ENCODE results near the gene RALB. TPM values are rescaled to one million over a fixed set of nuclear protein-coding genes. Genes with fewer than 3 reads are reported as not detected.
A peak's percentile ranks its signal among the peaks of the same experiment; 100 is the strongest.

The RALB gene
- polyA plus RNA-seq, 2 donors, result 37.1 to 62.4 TPM

DNA sequence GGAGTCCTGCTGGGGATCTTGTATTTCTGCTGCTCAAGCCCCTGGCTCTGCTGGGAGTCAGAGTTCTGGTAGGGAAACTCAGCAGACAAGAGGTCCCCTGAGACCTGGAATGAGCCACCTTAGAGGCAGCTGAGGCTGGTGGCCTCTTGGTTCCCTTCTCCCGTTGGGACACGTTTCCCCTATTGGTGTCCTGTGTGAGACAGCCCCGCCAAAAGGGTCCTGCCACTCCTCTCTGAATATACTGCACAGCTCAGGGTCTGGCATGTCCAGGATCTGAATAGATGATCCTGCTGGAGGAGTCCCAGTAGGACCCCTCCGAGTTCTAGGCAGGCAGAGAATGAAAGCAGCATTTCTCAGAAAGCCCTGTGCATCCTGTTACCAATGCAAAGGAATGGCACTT is 2.0 kb upstream of the RALB start:
- whole genome bisulfite sequencing, 2 donors, result 73 to 89% methylated on average over 4 of the region's 4 CpGs
- no peak overlapping the region for H3K4me3 ChIP-seq (ENCODE audit: low read depth in 1 of 2, low read length in 2 of 2)
- H3K36me3 ChIP-seq (ENCODE audit: control insufficient read depth in 2 of 2, insufficient read depth in 2 of 2, low read length in 1 of 2), result no peaks in the 10 kb centered on the region
- H3K4me1 ChIP-seq (ENCODE audit: control insufficient read depth in 2 of 2, insufficient read depth in 2 of 2, low read length in 1 of 2), result peaks cover 3 to 12% of the 10 kb centered on the region in 2 donors
- H3K27ac ChIP-seq (ENCODE audit: low read depth in 2 of 2, low read length in 1 of 2), result no peak overlapping the region
- H3K9me3 ChIP-seq (ENCODE audit: control insufficient read depth in 2 of 2, insufficient read depth in 1 of 2, low read depth in 1 of 2, low read length in 1 of 2), result no peaks in the 10 kb centered on the region
- no peaks in the 10 kb centered on the region for H3K27me3 ChIP-seq (ENCODE audit: control insufficient read depth in 1 of 2, insufficient read depth in 2 of 2, low read length in 2 of 2)

DNA sequence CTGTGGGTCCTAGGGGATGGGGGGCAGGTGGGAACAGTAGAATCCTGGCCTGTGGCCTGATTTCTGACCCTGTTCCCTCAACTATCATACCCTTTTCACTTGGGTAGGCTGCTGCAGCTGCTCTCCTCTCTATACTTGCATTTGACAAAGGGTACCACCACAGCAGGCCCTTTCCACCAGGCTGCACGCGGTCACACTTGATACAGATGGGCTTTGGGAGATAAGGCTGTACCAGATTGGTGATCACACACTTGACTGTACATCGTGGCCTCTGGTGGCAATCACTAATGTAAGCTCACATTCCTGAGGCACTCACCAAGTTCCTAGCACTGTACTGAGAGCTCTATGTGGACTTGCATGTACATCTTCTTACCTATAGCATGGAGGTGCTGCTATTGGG is 1.6 kb upstream of the RALB start:
- Histone ChIP-seq H3K36me3 (ENCODE audit: control insufficient read depth in 2 of 2, insufficient read depth in 2 of 2, low read length in 1 of 2) (no peaks in the 10 kb centered on the region), H3K4me1 (ENCODE audit: control insufficient read depth in 2 of 2, insufficient read depth in 2 of 2, low read length in 1 of 2) (peaks cover 3 to 11% of the 10 kb centered on the region in 2 donors)

DNA sequence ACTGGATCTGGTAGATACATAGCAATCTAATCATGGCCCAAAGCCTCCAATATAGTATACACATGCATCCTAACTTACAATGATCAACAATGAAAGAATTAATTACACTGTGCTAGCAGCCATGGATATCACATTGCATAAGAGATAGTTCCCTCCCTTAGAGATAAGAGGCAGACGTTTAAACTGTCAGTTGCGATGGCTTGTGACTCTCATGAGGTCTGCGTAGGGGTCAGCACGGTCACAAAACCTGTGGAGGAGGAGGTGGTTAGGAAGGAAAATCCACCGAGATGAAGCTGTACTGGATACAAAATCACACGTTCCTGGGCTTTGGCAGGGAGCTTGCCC is 800 bp upstream of the RALB start:
- Histone ChIP-seq H3K27me3 (ENCODE audit: control insufficient read depth in 1 of 2, insufficient read depth in 2 of 2, low read length in 2 of 2) (no peaks in the 10 kb centered on the region), H3K4me1 (ENCODE audit: control insufficient read depth in 2 of 2, insufficient read depth in 2 of 2, low read length in 1 of 2) (peaks cover 3 to 5% of the 10 kb centered on the region in 2 donors), H3K4me3 (ENCODE audit: low read depth in 1 of 2, low read length in 2 of 2) (peak overlapping the region; percentile 73 to 75), H3K36me3 (ENCODE audit: control insufficient read depth in 2 of 2, insufficient read depth in 2 of 2, low read length in 1 of 2) (no peaks in the 10 kb centered on the region), H3K9me3 (ENCODE audit: control insufficient read depth in 2 of 2, insufficient read depth in 1 of 2, low read depth in 1 of 2, low read length in 1 of 2) (no peaks in the 10 kb centered on the region), H3K27ac (ENCODE audit: low read depth in 2 of 2, low read length in 1 of 2) (peak overlapping the region in 1 of 2 donors; percentile 84)
- WGBS, 2 donors, result 27 to 31% methylated on average over 6 of the region's 6 CpGs

More for the DNA sequence above, 1.6 kb upstream of the RALB start:
- Histone ChIP-seq H3K27me3 (ENCODE audit: control insufficient read depth in 1 of 2, insufficient read depth in 2 of 2, low read length in 2 of 2) (no peaks in the 10 kb centered on the region), H3K27ac (ENCODE audit: low read depth in 2 of 2, low read length in 1 of 2) (no peak overlapping the region), H3K4me3 (ENCODE audit: low read depth in 1 of 2, low read length in 2 of 2) (no peak overlapping the region), H3K9me3 (ENCODE audit: control insufficient read depth in 2 of 2, insufficient read depth in 1 of 2, low read depth in 1 of 2, low read length in 1 of 2) (no peaks in the 10 kb centered on the region)
- WGBS, 2 donors, result 84 to 89% methylated on average over 3 of the region's 3 CpGs

DNA sequence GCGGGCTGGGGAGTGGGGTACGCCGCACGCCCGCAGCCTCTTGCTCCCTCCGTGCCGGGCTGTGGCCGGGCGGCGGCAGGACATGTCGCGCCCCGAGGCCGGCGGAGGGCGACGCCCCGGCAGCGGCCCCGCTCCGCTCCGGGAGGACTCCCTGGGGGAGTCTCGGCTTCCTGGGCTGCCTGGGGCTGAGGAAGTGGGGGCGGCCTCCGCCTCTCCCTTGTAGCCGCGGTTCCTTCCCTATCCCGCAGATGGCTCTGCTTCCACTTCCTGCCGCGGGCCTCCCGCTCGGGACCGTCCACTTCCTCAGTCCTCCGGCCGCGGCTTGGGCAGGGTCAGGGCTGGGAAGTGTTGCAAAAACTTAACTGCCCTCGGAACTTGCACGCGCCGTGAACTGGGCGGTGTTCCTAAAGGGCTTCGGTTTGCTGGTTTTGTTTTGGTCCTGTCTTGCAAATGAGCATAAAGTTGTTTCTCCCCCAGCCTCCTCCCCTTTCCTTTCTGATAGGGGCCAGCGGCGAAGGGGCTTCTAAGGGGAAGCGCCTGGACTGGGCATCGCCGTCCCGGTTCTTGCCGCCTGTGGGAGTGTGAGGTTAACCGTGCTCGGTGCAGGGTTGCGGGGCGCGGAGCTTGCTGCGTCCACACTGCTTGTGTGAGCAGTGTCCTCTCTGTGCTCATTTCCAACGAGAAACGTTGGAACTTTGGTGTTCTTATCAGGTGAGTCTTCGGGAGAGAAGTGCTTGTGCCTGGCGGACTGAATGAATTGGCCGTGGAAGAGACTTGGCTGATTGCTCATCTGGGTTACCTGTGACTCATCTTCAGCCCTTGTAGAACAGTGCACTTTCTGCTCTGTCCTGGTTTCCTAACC is 600 bp downstream of the RALB start:
- Histone ChIP-seq H3K4me1 (ENCODE audit: control insufficient read depth in 2 of 2, insufficient read depth in 2 of 2, low read length in 1 of 2) (peaks cover 4 to 5% of the 10 kb centered on the region in 2 donors), H3K9me3 (ENCODE audit: control insufficient read depth in 2 of 2, insufficient read depth in 1 of 2, low read depth in 1 of 2, low read length in 1 of 2) (no peaks in the 10 kb centered on the region), H3K36me3 (ENCODE audit: control insufficient read depth in 2 of 2, insufficient read depth in 2 of 2, low read length in 1 of 2) (no peaks in the 10 kb centered on the region), H3K27ac (ENCODE audit: low read depth in 2 of 2, low read length in 1 of 2) (peak overlapping the region; percentile 95), H3K27me3 (ENCODE audit: control insufficient read depth in 1 of 2, insufficient read depth in 2 of 2, low read length in 2 of 2) (no peaks in the 10 kb centered on the region), H3K4me3 (ENCODE audit: low read depth in 1 of 2, low read length in 2 of 2) (peak overlapping the region; percentile 73 to 75)
- WGBS, 2 donors, result 1% methylated on average over 38 to 60 of the region's 60 CpGs

DNA sequence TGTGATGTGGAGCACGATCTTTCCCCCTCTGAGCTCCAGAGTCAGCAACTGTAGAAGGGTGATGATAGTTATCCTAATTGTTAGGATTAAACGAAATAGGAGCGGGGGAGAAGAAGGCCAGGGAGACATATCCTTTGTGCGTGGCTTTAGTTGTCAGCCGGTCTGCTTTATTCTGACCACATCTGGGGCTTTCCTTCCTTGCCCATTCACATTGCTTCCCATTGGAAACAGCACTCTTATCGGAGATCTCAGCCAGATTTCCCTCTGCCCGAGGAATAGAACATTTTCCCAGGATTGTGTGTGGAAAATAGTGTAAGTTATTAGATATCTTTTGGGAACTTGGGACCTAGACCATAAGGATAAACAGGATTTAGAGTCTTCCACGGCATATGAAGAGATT is 1.5 kb downstream of the RALB start:
- H3K36me3 ChIP-seq (ENCODE audit: control insufficient read depth in 2 of 2, insufficient read depth in 2 of 2, low read length in 1 of 2), result no peaks in the 10 kb centered on the region
- H3K27ac ChIP-seq (ENCODE audit: low read depth in 2 of 2, low read length in 1 of 2), result peak overlapping the region in 1 of 2 donors; percentile 95
- no peaks in the 10 kb centered on the region for H3K27me3 ChIP-seq (ENCODE audit: control insufficient read depth in 1 of 2, insufficient read depth in 2 of 2, low read length in 2 of 2)
- H3K4me3 ChIP-seq (ENCODE audit: low read depth in 1 of 2, low read length in 2 of 2), result peak overlapping the region; percentile 73 to 75
- 66 to 69% methylated on average over 8 of the region's 8 CpGs for WGBS, 2 donors
- H3K9me3 ChIP-seq (ENCODE audit: control insufficient read depth in 2 of 2, insufficient read depth in 1 of 2, low read depth in 1 of 2, low read length in 1 of 2), result no peaks in the 10 kb centered on the region
- peaks cover 5% of the 10 kb centered on the region in 2 donors for H3K4me1 ChIP-seq (ENCODE audit: control insufficient read depth in 2 of 2, insufficient read depth in 2 of 2, low read length in 1 of 2)

DNA sequence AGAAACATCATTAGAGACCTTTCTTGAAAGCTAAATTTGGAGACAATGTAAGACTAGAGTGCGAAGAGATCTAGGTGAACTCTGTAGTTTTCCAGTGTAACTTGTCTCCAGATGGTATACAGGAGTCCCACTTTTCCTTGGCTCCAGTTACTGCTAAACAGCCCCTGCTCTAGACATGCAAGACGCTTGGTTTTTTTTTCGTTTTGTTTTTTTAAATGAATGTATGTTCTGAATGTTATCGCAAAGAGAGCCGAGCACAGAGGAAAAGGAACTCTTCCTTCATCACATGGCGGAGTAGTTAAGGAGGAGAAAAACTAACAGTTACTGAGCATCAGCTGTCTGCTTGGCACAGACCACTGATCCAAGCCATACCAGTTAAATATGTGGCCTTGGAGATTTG is 2.4 kb downstream of the RALB start:
- H3K27ac ChIP-seq (ENCODE audit: low read depth in 2 of 2, low read length in 1 of 2), result no peak overlapping the region
- H3K9me3 ChIP-seq (ENCODE audit: control insufficient read depth in 2 of 2, insufficient read depth in 1 of 2, low read depth in 1 of 2, low read length in 1 of 2), result no peaks in the 10 kb centered on the region
- H3K36me3 ChIP-seq (ENCODE audit: control insufficient read depth in 2 of 2, insufficient read depth in 2 of 2, low read length in 1 of 2), result no peaks in the 10 kb centered on the region
- no peak overlapping the region for H3K4me3 ChIP-seq (ENCODE audit: low read depth in 1 of 2, low read length in 2 of 2)
- peaks cover 5% of the 10 kb centered on the region in 2 donors for H3K4me1 ChIP-seq (ENCODE audit: control insufficient read depth in 2 of 2, insufficient read depth in 2 of 2, low read length in 1 of 2)
- 75 to 83% methylated on average over 6 of the region's 6 CpGs for WGBS, 2 donors
- no peaks in the 10 kb centered on the region for H3K27me3 ChIP-seq (ENCODE audit: control insufficient read depth in 1 of 2, insufficient read depth in 2 of 2, low read length in 2 of 2)

DNA sequence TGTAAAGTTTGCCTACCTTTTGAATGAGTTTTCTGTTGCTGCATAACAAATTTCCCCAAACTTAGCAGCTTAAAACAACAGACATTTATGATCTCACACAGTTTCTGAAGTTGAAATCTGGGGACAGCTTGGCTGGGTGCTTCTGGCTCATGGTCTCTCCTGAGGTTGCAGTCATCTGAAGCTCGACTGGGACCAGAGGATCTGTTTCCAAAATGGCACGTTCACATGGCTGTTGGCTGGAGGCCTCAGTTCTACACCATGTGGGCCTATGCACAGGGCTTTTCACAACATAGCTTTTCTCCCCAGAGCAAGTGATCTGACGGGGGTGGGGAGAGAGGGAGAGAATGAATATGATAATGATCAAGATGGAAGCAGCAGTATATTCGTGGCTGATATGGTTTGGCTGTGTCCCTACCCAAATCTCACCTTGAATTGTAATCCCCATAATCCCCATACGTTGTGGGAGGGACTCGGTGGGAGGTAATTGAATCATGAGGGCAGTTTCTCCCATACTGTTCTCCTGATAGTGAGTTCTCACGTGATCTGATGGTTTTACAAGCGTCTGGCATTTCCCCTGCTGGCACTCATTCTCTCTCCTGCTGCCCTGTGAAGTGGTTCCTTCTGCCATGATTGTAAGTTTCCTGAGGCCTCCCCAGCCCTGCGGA is 3.5 kb downstream of the RALB start:
- no peaks in the 10 kb centered on the region for H3K36me3 ChIP-seq (ENCODE audit: control insufficient read depth in 2 of 2, insufficient read depth in 2 of 2, low read length in 1 of 2)
- no peaks in the 10 kb centered on the region for H3K9me3 ChIP-seq (ENCODE audit: control insufficient read depth in 2 of 2, insufficient read depth in 1 of 2, low read depth in 1 of 2, low read length in 1 of 2)
- H3K4me1 ChIP-seq (ENCODE audit: control insufficient read depth in 2 of 2, insufficient read depth in 2 of 2, low read length in 1 of 2), result peaks cover 5 to 9% of the 10 kb centered on the region in 2 donors
- no peak overlapping the region for H3K4me3 ChIP-seq (ENCODE audit: low read depth in 1 of 2, low read length in 2 of 2)
- 76 to 78% methylated on average over 9 of the region's 9 CpGs for WGBS, 2 donors
- no peaks in the 10 kb centered on the region for H3K27me3 ChIP-seq (ENCODE audit: control insufficient read depth in 1 of 2, insufficient read depth in 2 of 2, low read length in 2 of 2)
- no peak overlapping the region for H3K27ac ChIP-seq (ENCODE audit: low read depth in 2 of 2, low read length in 1 of 2)

DNA sequence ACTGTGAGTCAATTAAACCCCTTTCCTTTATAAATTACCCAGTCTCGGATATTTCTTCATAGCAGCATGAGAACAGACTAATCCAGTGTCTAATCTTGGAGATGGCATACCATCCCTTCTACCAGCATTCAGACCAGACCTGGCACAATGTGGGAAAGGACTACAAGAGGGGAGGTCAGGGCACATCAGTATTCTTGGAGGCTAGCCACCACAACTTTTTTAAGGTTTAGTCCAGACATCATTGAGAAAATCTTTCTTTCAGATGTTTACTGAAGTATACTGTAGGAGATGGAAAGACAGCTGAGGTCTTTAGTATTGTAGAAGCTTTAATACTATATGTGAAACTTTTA is 4.0 kb downstream of the RALB start:
- Histone ChIP-seq H3K9me3 (ENCODE audit: control insufficient read depth in 2 of 2, insufficient read depth in 1 of 2, low read depth in 1 of 2, low read length in 1 of 2) (no peaks in the 10 kb centered on the region), H3K27me3 (ENCODE audit: control insufficient read depth in 1 of 2, insufficient read depth in 2 of 2, low read length in 2 of 2) (no peaks in the 10 kb centered on the region), H3K4me3 (ENCODE audit: low read depth in 1 of 2, low read length in 2 of 2) (no peak overlapping the region), H3K36me3 (ENCODE audit: control insufficient read depth in 2 of 2, insufficient read depth in 2 of 2, low read length in 1 of 2) (no peaks in the 10 kb centered on the region), H3K27ac (ENCODE audit: low read depth in 2 of 2, low read length in 1 of 2) (no peak overlapping the region), H3K4me1 (ENCODE audit: control insufficient read depth in 2 of 2, insufficient read depth in 2 of 2, low read length in 1 of 2) (peaks cover 5 to 14% of the 10 kb centered on the region in 2 donors)
- 61 to 68% methylated on average over 1 of the region's 1 CpG for WGBS, 2 donors

DNA sequence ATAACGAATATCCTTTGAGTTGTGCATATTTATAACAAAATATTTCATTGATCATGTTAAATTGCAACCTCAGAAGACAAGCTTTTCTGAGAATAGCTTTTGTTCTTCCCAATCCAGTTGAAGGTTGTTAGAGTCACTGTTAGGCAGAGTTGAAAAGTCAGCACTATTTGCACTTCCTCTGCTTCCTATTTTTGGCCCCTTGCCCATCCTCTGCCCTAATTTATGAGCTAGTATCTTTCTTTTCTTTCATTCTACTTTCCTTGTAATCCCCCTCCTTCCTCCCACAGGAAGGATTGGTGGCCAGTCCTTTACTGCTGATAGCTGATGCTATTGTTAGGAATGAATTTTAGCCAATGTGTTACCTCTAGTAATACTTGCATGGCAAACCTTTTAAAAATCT is 4.9 kb downstream of the RALB start:
- H3K27ac ChIP-seq (ENCODE audit: low read depth in 2 of 2, low read length in 1 of 2), result no peak overlapping the region
- H3K36me3 ChIP-seq (ENCODE audit: control insufficient read depth in 2 of 2, insufficient read depth in 2 of 2, low read length in 1 of 2), result no peaks in the 10 kb centered on the region
- H3K27me3 ChIP-seq (ENCODE audit: control insufficient read depth in 1 of 2, insufficient read depth in 2 of 2, low read length in 2 of 2), result no peaks in the 10 kb centered on the region
- WGBS, 2 donors, result 35 to 47% methylated on average over 1 of the region's 1 CpG
- no peak overlapping the region for H3K4me3 ChIP-seq (ENCODE audit: low read depth in 1 of 2, low read length in 2 of 2)
- no peaks in the 10 kb centered on the region for H3K9me3 ChIP-seq (ENCODE audit: control insufficient read depth in 2 of 2, insufficient read depth in 1 of 2, low read depth in 1 of 2, low read length in 1 of 2)
- peaks cover 4 to 20% of the 10 kb centered on the region in 2 donors for H3K4me1 ChIP-seq (ENCODE audit: control insufficient read depth in 2 of 2, insufficient read depth in 2 of 2, low read length in 1 of 2)
